Transverse colon (tissue), 4 donors: ENCODE data around the gene NMT2.

Source experiments
- POLR2A ChIP-seq: fragments of 450-650 bp; IDR thresholded peaks from one replicate; pipeline ENCODE4 v1.6.1; 2016; ENCODE audit warnings: antibody characterized with exemption, mild to moderate bottlenecking, moderate library complexity
- POLR2AphosphoS5 ChIP-seq, 3 donors: sonication (generic); formaldehyde crosslinking; IDR thresholded peaks; one replicate each; pipeline ENCODE4 v1.6.1; 2016; ENCODE audit warnings: antibody characterized with exemption in 3 of 3
- TF ChIP-seq, protein P1 (sequence below), 5 experiments: fragments of 200-600 bp in 3 of 5; fragments of 450-650 bp in 2 of 5; sonication (generic) in 3 of 5; IDR thresholded peaks; 1 replicate in 2 of 5; 2 replicates in 3 of 5; pipeline ENCODE4 v1.5.1; 2016 to 2017; ENCODE audit warnings: antibody characterized with exemption in 5 of 5, inconsistent platforms in 3 of 5, mild to moderate bottlenecking in 2 of 5, moderate library complexity in 1 of 5

DNA sequence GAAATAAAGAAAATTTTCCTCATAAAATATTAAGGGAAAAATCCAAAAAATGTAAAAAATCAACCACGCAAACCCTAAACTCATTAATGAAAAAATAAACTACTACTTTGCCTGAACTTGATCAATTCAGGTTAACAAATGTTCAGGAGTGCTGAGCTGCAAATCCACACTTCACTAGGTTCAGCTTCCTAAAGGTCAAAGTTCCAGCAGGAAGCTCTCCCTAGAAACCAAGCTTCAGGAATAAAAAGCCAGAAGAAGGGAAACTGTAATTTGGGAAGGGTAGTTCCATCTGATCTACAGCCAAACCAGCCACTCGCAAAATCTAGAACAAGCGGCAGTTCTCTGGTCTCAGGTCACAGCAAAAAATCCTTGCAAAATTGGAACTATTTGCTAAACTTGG, 7.8 kb upstream of the NMT2 start:
- TF ChIP-seq, protein P1, sequence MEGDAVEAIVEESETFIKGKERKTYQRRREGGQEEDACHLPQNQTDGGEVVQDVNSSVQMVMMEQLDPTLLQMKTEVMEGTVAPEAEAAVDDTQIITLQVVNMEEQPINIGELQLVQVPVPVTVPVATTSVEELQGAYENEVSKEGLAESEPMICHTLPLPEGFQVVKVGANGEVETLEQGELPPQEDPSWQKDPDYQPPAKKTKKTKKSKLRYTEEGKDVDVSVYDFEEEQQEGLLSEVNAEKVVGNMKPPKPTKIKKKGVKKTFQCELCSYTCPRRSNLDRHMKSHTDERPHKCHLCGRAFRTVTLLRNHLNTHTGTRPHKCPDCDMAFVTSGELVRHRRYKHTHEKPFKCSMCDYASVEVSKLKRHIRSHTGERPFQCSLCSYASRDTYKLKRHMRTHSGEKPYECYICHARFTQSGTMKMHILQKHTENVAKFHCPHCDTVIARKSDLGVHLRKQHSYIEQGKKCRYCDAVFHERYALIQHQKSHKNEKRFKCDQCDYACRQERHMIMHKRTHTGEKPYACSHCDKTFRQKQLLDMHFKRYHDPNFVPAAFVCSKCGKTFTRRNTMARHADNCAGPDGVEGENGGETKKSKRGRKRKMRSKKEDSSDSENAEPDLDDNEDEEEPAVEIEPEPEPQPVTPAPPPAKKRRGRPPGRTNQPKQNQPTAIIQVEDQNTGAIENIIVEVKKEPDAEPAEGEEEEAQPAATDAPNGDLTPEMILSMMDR (IDR thresholded peaks at IDR 0.05) = no peak
- TF ChIP-seq POLR2AphosphoS5 (IDR thresholded peaks at IDR 0.05) = no peak
- no peak for TF ChIP-seq POLR2A
